Activated CD4-positive, alpha-beta T cell treated with anti-CD3 and anti-CD28 coated beads, Interleukin-2, amount 10 ng/mL, durations not matched to agents 7 days and 5 days (primary cell): ENCODE results near the gene ACY1. TPM values are rescaled to one million over a fixed set of nuclear protein-coding genes. Genes with fewer than 3 reads are reported as not detected.

Experiments used
- CTCF ChIA-PET: fragments of 350-600 bp; sonication (Branson Sonifier 250); formaldehyde crosslinking; loops from one replicate; lab custom pipeline; 2021; ENCODE audit warnings: antibody characterized with exemption; lab: Charles Lee
- POLR2A ChIA-PET: fragments of 350-600 bp; sonication (Branson Sonifier 250); formaldehyde crosslinking; loops from one replicate; lab custom pipeline; 2021; ENCODE audit warnings: antibody characterized with exemption; lab: Charles Lee
- DNase-seq: peaks from one replicate; pipeline ENCODE4 v3.0.0-alpha.2; 2020
- H3K27ac Mint-ChIP-seq: one replicate; pipeline ENCODE4 v1.8.0; 2021; ENCODE audit warnings: mild to moderate bottlenecking, moderate library complexity, mixed read lengths
- H3K27me3 Mint-ChIP-seq: one replicate; pipeline ENCODE4 v1.8.0; 2021; ENCODE audit warnings: mixed read lengths
- H3K36me3 Mint-ChIP-seq: one replicate; pipeline ENCODE4 v1.8.0; 2021; ENCODE audit warnings: low read depth, mixed read lengths
- H3K4me1 Mint-ChIP-seq: one replicate; pipeline ENCODE4 v1.8.0; 2021; ENCODE audit warnings: mixed read lengths
- H3K4me3 Mint-ChIP-seq: one replicate; pipeline ENCODE4 v1.8.0; 2021; ENCODE audit warnings: mild to moderate bottlenecking, moderate library complexity, mixed read lengths
- H3K9me3 Mint-ChIP-seq: one replicate; pipeline ENCODE4 v1.8.0; 2021; ENCODE audit warnings: mixed read lengths
- total RNA-seq, 2 experiments: library from RNA; stranded (reverse); gene quantifications; one replicate each; pipeline ENCODE4 v1.2.3, GENCODE V29; 2021

Gene ACY1
- total RNA-seq, 2 experiments from 2014 or later: 16.5 to 19.4 TPM

DNA sequence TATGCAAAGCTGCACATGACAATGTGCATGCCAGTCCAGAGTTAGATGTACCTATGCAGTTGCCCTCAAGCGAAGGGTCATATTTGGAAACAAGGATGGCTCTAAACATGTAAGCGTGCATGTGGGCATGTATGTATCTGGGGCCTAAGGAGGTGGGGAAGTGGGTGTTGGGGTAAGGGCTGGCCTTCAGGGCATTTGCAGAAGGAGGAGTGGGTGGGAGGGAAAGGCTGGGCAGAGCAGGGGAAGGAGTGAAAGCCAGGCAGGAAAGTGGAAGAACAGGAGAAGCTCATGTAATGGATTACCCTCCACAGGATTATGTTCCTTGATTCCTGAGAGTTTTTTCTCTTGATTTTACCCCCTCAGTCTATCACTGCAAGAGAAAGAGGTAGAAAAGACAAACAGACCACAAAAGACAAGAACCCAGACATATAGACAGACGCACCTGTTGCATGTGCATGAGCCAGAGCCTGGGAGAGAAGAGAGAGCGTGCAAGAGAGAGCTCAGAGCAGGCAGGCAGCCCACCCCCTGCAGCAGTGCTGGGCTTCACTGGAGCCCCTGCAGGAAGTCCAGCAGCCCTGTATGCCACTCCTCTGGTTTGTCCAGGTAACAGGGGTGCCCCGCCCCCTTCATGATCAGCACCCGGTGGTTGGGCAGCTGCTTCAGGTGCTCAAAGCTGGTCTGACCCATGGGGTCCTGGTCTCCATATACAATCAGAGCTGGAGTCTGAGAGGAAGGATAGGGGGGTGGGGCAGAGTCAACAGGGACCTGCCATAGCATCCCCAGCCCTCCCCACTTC is 14.3 kb upstream of the ACY1 start:
- Mint-ChIP-seq H3K9me3 (no peaks in the 10 kb centered on the region), H3K36me3 (no peaks in the 10 kb centered on the region), H3K27ac (peak overlapping the region; percentile 17), H3K27me3 (no peaks in the 10 kb centered on the region), H3K4me3 (peak overlapping the region; percentile 39), H3K4me1 (peaks cover 24% of the 10 kb centered on the region)
- DNase-seq: no peak
- CTCF ChIA-PET: interaction anchor here (1.0 to 1.9 kb wide), 5 partner anchors 13 to 467 kb away, joined by 3 to 8 read pairs (median 6); partner anchors contain the start of genes PARP3 and RRP9
- POLR2A ChIA-PET: no interaction called here

DNA sequence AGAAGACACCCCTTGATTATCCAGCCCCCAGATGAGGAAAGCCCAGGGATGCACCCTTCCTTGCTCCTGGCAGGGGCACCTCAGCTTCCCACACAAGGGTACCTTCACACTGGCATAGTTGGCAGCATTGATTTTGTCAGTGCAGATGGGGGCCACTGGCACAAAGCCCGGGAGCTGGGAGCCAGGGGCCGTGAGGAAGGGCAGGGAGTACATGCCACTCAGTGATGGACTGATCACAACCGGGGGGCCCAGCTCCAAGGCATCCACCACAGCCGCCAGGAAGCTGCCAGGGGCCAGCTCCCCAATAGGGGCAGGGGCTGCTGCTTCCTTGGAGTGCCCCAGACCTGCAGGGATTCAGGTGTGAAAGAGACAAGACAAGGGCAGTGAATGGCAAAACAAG is 13.5 kb upstream of the ACY1 start:
- CTCF ChIA-PET: interaction anchor here (1.0 to 1.9 kb wide), 7 partner anchors 10 to 468 kb away, joined by 3 to 8 read pairs (median 5); partner anchors contain the start of genes PARP3 and RRP9
- POLR2A ChIA-PET: no interaction called here
- H3K4me1 Mint-ChIP-seq: peaks cover 31% of the 10 kb centered on the region
- no peak overlapping the region for H3K4me3 Mint-ChIP-seq
- H3K9me3 Mint-ChIP-seq: no peaks in the 10 kb centered on the region
- no peaks in the 10 kb centered on the region for H3K36me3 Mint-ChIP-seq
- H3K27ac Mint-ChIP-seq: no peak overlapping the region
- DNase-seq: no peak
- H3K27me3 Mint-ChIP-seq: no peaks in the 10 kb centered on the region

DNA sequence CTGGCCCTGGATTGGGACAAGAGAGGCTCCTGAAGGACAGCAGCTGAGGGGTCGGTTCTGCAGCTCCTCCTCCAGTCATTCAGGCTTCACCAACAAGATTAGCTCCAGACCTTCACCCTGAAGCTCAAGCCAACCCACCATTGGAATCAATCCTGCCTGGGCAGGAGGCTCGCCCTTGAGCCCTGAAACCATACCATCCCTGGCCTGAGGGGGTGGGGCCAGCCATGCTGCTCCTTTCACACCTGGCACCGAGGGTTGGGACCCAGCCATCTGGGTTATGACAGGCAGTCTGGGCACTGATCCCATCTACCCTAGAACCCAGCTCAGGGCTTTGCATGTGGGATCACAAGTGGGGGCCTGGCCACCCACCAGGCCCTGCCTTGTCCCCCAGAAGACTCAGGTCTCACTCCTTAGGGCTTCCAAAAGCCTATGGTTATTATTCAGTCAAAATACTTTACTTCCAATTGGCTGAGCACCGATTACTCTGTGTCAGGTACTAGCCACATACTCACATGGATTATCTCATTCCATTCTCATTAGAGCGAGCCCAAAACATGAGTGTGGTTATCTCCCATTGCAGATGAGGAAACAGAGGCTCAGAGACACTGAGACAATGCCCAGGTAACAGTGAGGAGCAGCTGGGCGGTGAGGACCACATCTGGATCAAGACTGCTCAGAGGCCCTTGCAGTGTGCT is 12.6 kb upstream of the ACY1 start:
- peaks cover 38% of the 10 kb centered on the region for H3K4me1 Mint-ChIP-seq
- CTCF ChIA-PET: interaction anchor here (0.7 to 1.8 kb wide), 6 partner anchors 9 to 24 kb away, joined by 3 to 7 read pairs (median 4); no protein-coding TSS in a partner anchor
- no peak for DNase-seq
- H3K27me3 Mint-ChIP-seq: no peaks in the 10 kb centered on the region
- POLR2A ChIA-PET: no interaction called here
- no peak overlapping the region for H3K27ac Mint-ChIP-seq
- H3K9me3 Mint-ChIP-seq: no peaks in the 10 kb centered on the region
- no peaks in the 10 kb centered on the region for H3K36me3 Mint-ChIP-seq
- no peak overlapping the region for H3K4me3 Mint-ChIP-seq

DNA sequence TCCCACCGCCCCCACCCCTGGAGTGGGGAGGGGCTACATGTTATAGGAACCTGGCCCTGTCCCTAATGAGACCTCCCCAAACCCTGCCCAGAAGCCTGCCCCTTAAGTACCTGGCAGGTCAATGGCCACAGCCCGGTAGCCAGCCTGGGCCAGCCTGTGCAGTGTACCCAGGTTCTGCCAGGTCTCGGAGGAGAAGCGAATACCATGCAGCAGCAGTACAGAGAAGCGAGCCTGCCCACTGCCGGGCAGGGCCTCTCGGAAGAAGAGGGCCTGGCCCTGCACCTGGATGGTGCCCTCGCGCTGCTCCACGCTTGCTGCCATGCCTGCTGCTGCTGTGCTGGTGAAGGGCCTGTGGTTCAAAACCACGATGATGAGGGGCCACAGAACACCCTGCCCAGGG is 12.0 kb upstream of the ACY1 start:
- Mint-ChIP-seq H3K9me3 (no peaks in the 10 kb centered on the region), H3K27ac (no peak overlapping the region), H3K36me3 (no peaks in the 10 kb centered on the region), H3K4me3 (no peak overlapping the region), H3K27me3 (no peaks in the 10 kb centered on the region), H3K4me1 (peaks cover 37% of the 10 kb centered on the region)
- ChIA-PET POLR2A (no interaction called here), CTCF (interaction anchor here (0.7 to 4.0 kb wide), 3 partner anchors 9 to 20 kb away, joined by 3 to 61 read pairs (median 5); partner anchors contain the start of gene ACY1)
- DNase-seq: no peak

DNA sequence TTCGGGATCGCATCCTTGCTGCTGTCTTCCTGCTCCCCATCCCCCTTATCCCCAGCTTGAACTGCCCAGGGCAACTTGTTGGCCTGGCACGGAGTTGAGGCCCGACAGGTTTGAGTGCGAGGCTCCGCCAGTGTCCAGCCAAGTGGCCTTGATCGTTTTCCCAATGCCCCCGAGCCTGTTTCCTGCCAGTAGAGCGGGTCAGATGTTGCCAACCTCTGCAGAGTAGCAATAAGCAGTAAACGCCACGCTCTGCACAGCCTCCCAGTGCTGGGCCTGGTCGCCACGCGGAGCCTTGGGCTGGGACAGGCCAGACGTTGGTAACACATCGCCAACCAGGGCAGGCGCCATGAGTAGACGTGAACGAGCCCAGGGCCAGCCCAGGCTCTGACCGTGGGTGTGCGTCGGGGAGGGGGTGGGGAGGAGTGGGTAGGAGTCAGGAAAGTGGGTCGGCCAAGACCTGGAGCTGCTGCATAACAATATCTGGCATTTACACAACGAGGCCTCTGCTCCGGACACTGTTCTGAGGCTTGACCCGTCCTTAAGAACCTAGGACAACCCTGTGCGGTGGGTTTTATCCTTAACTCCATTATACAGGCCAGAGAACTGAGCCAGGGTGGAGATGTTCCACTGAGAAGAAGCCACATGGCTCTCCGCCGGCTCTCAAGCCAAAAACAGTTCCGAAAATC is 8.9 kb upstream of the ACY1 start:
- no peak for DNase-seq
- Mint-ChIP-seq H3K36me3 (no peaks in the 10 kb centered on the region), H3K27me3 (no peaks in the 10 kb centered on the region), H3K9me3 (no peaks in the 10 kb centered on the region), H3K27ac (peak overlapping the region; percentile 93), H3K4me3 (peak overlapping the region; percentile 96), H3K4me1 (peaks cover 34% of the 10 kb centered on the region)
- POLR2A ChIA-PET: interaction anchor here (0.5 to 1.2 kb wide), 3 partner anchors 9 to 303 kb away, joined by 3 to 5 read pairs (median 4); partner anchors contain the start of gene ACY1
- CTCF ChIA-PET: interaction anchor here (0.6 to 4.1 kb wide), 20 partner anchors 9 to 1363 kb away, joined by 3 to 61 read pairs (median 5); partner anchors contain the start of genes ACY1, CISH, GPR62 and PARP3

DNA sequence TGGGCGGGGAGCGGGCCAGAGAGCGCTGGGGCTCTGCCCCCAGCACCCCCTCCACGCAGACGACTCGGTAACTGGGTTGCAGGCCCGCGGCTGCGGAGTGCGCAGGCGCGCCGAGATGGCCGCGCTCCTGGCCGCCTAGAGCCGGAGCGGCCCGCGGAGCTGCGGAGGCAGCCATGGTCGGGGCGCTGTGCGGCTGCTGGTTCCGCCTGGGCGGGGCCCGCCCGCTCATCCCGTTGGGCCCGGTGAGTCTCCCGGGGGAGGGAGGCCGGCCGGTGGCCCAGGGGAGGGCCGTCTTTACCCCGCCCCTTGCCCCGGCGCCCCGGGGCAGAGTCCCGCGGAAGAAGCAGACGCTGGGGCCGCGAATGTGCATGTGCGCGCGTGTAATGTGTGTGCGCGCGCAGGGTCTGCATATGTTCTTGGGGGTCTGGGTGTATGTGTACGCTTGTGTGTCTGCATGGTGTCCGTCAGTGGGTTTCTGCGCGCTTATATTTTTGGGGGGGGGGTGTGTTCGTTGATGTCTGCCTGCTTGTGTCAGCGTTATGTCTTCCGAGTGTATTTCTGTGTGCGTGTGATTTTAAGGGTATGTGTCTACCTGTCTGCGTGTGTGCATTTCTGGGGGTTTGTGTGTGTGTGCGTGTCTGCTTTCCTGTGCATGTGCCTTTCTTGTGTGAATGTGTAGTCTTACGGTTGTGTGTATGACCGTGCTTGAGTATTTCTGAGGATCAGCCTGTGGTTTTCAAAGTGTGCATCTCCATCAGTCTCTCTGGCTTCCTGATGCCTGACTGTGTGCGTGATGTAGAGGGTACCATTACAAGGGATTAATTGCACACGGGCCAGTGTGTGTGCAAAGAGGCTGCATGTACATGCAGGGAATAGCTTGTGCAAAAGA is 8.1 kb upstream of the ACY1 start, which contains the start of gene ABHD14A:
Gene ABHD14A, plus strand, starts transcription at position 102 of the 889 bp plus-strand sequence. Its CDS starts 72 bp downstream, at position 174.
- ChIA-PET POLR2A (no interaction called here), CTCF (interaction anchor here (0.6 to 4.1 kb wide), 10 partner anchors 8 to 511 kb away, joined by 3 to 61 read pairs (median 13); partner anchors contain the start of genes ACY1, GPR62, PARP3 and RPL29)
- H3K9me3 Mint-ChIP-seq: no peaks in the 10 kb centered on the region
- H3K27ac Mint-ChIP-seq: peak within 1 kb of the TSS; percentile 93
- peak; percentile 67 for DNase-seq
- H3K4me3 Mint-ChIP-seq: peak within 1 kb of the TSS; percentile 96
- no peaks in the 10 kb centered on the region for H3K36me3 Mint-ChIP-seq
- H3K4me1 Mint-ChIP-seq: peaks cover 34% of the 10 kb centered on the region
- H3K27me3 Mint-ChIP-seq: no peaks in the 10 kb centered on the region

DNA sequence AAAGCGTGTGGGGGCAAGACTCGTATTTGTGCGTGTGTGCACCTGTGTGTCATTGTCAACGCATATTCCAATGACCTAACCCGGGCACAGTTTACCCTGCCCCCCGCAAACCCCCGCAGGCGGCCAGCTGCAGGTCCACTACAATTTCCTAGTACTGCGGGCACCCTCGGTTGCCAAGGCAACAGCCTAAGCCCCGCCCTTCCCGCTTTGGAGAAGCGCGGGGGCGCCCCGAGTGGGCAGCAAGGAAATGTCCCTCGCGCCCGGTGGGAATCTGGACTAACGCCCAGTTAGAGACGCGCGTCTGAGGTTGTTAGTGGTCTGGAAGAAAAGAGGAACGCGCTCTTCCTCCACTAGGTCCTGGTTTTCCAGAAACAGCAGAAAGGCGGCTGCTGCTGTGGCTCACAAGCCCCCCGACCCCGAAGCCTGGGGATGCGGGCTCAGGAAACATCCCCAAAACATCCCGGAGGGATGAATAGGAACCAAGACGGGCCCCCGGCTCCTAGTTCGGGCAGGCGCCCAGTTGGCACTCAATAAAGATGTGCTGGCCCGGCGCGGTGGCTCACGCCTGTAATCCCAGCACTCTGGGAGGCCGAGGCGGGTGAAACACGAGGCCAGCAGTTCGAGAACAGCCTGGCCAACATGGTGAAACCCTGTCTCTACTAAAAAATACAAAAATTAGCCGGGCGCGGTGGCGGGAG is 7.3 kb upstream of the ACY1 start:
- Mint-ChIP-seq H3K4me1 (peaks cover 35% of the 10 kb centered on the region), H3K4me3 (peak overlapping the region; percentile 80), H3K9me3 (no peaks in the 10 kb centered on the region), H3K36me3 (peaks cover 2% of the 10 kb centered on the region), H3K27ac (peak overlapping the region; percentile 86), H3K27me3 (no peaks in the 10 kb centered on the region)
- ChIA-PET CTCF (interaction anchor here (4.1 kb wide), 1 partner anchor 34 kb away, joined by 35 read pairs; the partner anchor contains the start of genes PARP3 and RRP9), POLR2A (no interaction called here)
- peak; percentile 25 for DNase-seq

DNA sequence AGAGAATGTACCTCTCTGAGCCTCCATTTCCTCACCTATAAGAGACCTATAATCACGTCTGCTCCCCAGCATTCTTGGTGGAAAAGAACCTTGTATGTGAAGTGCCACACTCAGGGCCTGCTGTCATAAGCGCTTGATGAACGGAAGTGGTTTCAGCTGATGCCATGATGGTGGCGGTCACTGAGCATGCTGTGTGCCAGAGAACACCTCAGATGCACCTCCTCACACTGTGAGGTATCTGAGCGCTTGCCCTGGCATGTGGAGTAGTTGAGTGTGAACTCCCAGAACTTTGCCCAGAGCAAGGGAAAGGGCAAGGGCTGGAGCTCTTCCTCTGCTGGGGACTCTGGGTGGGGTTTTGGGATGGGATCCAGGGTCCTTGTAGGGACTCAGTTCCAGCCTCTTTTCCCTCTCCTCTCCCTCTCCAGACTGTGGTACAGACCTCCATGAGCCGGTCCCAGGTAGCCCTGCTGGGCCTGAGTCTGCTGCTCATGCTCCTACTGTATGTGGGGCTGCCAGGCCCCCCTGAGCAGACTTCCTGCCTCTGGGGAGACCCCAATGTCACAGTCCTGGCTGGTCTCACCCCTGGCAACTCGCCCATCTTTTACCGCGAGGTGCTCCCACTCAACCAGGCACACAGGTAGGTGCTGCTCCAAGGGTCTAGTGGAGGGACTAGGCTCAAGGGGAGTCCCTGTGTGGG is 5.7 kb upstream of the ACY1 start:
- Mint-ChIP-seq H3K9me3 (no peaks in the 10 kb centered on the region), H3K4me1 (peaks cover 42% of the 10 kb centered on the region), H3K27ac (peak overlapping the region; percentile 16), H3K27me3 (no peaks in the 10 kb centered on the region), H3K36me3 (peaks cover 6% of the 10 kb centered on the region), H3K4me3 (no peak overlapping the region)
- ChIA-PET CTCF (interaction anchor here (0.6 to 1.3 kb wide), 4 partner anchors 14 to 79 kb away, joined by 3 to 6 read pairs (median 5); partner anchors contain the start of genes DUSP7, PARP3 and RRP9), POLR2A (no interaction called here)
- DNase-seq: peak; percentile 40

DNA sequence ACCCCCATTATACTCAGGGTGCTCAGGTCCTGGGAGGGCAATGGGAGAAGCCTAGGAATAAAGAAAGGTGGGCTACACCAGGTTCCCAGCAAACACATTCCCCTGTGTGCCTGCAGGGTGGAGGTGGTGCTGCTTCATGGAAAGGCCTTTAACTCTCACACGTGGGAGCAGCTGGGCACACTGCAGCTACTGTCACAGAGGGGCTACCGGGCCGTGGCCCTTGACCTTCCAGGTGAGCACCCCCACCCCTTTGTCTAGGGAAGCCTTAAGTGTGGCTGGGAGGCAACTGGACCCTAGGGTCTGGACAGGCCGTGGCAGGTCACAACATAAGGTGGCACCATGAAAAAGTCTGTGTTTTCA is 5.2 kb upstream of the ACY1 start:
- H3K4me3 Mint-ChIP-seq: no peak overlapping the region
- no peak for DNase-seq
- H3K27ac Mint-ChIP-seq: no peak overlapping the region
- no peaks in the 10 kb centered on the region for H3K27me3 Mint-ChIP-seq
- no peaks in the 10 kb centered on the region for H3K9me3 Mint-ChIP-seq
- peaks cover 46% of the 10 kb centered on the region for H3K4me1 Mint-ChIP-seq
- CTCF ChIA-PET: interaction anchor here (0.9 kb wide), 1 partner anchor 40 kb away, joined by 3 read pairs; no protein-coding TSS in a partner anchor
- POLR2A ChIA-PET: no interaction called here
- peaks cover 8% of the 10 kb centered on the region for H3K36me3 Mint-ChIP-seq

DNA sequence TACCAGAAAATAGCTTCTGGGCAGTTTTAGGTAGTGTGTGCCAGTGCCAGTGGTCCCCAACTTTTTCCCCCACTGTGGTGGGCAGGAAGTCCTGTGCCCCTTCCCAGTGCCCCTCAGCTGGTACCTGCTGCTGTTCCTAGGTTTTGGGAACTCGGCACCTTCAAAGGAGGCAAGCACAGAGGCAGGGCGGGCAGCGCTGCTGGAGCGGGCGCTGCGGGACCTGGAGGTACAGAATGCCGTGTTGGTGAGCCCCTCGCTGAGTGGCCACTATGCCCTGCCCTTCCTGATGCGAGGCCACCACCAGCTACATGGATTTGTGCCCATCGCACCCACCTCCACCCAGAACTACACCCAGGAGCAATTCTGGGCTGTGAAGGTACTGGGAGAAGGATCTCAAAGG is 3.1 kb upstream of the ACY1 start:
- peaks cover 44% of the 10 kb centered on the region for H3K4me1 Mint-ChIP-seq

More for the DNA sequence above, 3.1 kb upstream of the ACY1 start:
- Mint-ChIP-seq H3K9me3 (no peaks in the 10 kb centered on the region), H3K27ac (no peak overlapping the region), H3K36me3 (peaks cover 8% of the 10 kb centered on the region), H3K27me3 (no peaks in the 10 kb centered on the region), H3K4me3 (no peak overlapping the region)
- ChIA-PET POLR2A (no interaction called here), CTCF (interaction anchor here (1.5 to 3.7 kb wide), 2 partner anchors 10 to 39 kb away, joined by 5 to 20 read pairs; partner anchors contain the start of gene RRP9)
- DNase-seq: no peak
